Stimulated activated CD4-positive, alpha-beta T cell treated with anti-CD3 and anti-CD28 coated beads, Interleukin-1b, Interleukin-23, amount 100 ng/mL, for 4 hours (primary cell): ENCODE results near the gene CCDC194.

Experiments
- DNase-seq, 2 donors: peaks; one replicate each; pipeline ENCODE4 v3.0.0-alpha.2; 2020; ENCODE audit warnings: low read depth in 2 of 2

Gene CCDC194

DNA sequence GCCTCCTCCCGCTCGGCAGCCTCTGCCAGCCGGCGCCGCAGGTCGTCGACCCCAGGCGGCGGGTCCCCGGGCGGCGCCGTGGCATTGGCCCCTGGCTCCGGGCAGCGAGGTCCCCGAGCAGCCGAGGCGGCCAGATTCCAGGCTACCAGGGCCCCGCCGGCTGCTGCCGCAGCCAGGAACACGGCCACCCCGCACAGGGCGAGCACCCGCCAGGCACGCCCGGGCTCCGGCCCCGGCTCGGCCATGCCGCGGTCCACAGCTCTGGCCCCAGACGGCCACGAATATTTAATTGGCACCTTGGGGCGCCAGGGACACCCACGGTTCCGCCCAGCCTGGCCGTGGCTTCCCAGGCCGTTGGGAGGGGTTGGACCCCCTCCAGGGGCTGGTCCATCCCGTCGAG lies at the start of gene CCDC194:
Gene CCDC194, minus strand, starts transcription at position 283 of the 400 bp plus-strand sequence. Its CDS starts 38 bp downstream, at position 245.
- no peak for DNase-seq

GRCh38 chr19:17441241-17442021 lies 47.4 kb upstream of the CCDC194 start:
- DNase-seq = no peak

GRCh38 chr19:17436874-17437267 lies 42.9 kb upstream of the CCDC194 start:
- no peak for DNase-seq

- no peak for DNase-seq
These were observed 42.3 kb upstream of the CCDC194 start for GRCh38 chr19:17436094-17436873.

GRCh38 chr19:17435218-17435617 lies 41.2 kb upstream of the CCDC194 start:
- no peak for DNase-seq

DNA sequence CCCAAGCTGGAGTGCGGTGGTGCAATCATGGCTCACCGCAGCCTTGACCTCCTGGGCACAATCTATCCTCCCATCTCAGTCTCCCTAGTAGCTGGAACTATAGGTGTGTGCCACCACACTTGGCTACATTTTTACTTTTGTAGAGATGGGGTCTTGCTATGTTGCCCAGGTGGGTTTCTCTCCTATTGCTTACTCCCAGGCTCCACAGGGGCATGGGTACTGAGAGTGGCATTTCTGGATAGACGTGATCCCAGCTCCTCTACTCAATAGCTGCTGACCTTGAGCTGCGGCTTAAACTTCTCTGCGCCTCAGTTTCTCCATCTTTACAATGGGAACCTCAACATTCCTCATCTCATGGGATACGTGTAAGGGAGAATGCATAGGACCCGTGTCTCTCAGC lies 37.4 kb upstream of the CCDC194 start:
- no peak for DNase-seq

- no peak for DNase-seq
These were observed 35.7 kb upstream of the CCDC194 start for GRCh38 chr19:17429641-17430113.

GRCh38 chr19:17424743-17425365 lies 30.9 kb upstream of the CCDC194 start:
- DNase-seq = no peak

- no peak for DNase-seq
These were observed 29.6 kb upstream of the CCDC194 start for GRCh38 chr19:17423429-17424208.

GRCh38 chr19:17421942-17422341 lies 27.9 kb upstream of the CCDC194 start:
- DNase-seq = no peak

- no peak for DNase-seq
These were observed 26.5 kb upstream of the CCDC194 start for GRCh38 chr19:17420475-17420924.

- peak; percentile 89 to 91 for DNase-seq
These were observed 25.9 kb upstream of the CCDC194 start, which contains the start of gene MVB12A for GRCh38 chr19:17419621-17420474. Gene MVB12A (plus strand): TSS chr19:17420047. CDS start chr19:17420136, 89 bp downstream.

GRCh38 chr19:17419154-17419620 lies 25.2 kb upstream of the CCDC194 start:
- no peak for DNase-seq

GRCh38 chr19:17418710-17419109 lies 24.7 kb upstream of the CCDC194 start:
- DNase-seq = no peak

DNA sequence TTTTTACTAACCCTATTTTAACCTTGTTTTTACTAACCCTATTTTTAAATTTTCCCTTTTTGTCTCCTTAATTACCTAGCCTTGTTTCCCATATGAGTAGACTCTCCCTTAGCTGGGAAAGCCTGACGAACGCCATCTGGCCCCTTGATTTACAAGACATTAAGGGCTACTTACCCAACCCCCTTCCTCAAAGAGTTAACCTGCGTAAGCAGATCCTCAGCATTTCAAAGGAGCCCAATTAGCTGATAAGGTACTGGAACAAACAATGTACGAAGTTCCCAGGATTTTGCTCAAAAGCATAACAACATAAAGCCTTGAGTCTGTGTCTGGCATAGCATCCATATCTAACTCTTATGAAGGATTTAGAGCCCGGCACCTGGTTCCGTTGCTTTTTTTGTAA lies 21.1 kb upstream of the CCDC194 start:
- DNase-seq = no peak

DNA sequence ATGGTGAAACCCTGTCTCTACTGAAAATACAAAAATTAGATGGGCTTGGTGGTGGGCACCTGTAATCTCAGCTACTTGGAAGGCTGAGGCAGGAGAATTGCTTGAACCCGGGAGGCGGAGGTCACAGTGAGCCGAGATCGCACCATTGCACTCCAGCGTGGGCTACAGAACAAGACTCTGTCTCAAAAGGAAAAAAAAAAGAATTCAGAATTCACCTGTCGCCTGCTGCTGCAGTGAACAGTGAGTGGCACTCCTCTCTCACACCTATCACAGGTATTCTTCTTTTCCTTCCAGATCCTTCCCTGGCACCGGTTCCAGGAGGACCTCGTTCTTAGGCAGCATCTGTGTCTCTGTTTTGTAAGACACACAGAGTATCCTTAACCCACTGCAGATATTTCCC lies 20.1 kb upstream of the CCDC194 start:
- DNase-seq = no peak

- no peak for DNase-seq
These were observed 17.8 kb upstream of the CCDC194 start for GRCh38 chr19:17411801-17412200.

- DNase-seq = no peak
These were observed 16.0 kb upstream of the CCDC194 start for GRCh38 chr19:17409990-17410389.

GRCh38 chr19:17406887-17407196 lies 12.8 kb upstream of the CCDC194 start:
- DNase-seq = no peak

- DNase-seq = no peak
These were observed 12.3 kb upstream of the CCDC194 start for GRCh38 chr19:17406046-17406886.
